Natural killer cell (primary cell): ENCODE data around the gene RALY. TPM values are rescaled to one million over a fixed set of nuclear protein-coding genes. Genes with fewer than 3 reads are reported as not detected.

Source experiments
- ATAC-seq, 3 donors: fragments of 150-1000 bp in 2 of 3; fragments of 200-7000 bp in 1 of 3; cut with Tn5 transposase; 1 replicate in 1 of 3; 2 replicates in 2 of 3; pipeline ENCODE4 v1.10.0; 2021; ENCODE audit warnings: mild to moderate bottlenecking in 2 of 3, moderate library complexity in 2 of 3
- DNase-seq, 2 donors: peaks; one replicate each; pipeline versions ENCODE4 v3.0.0 to v3.0.0-alpha.2; 2013 to 2021; ENCODE audit warnings: mixed read lengths in 1 of 2
- H3K27ac ChIP-seq: one replicate; pipeline ENCODE4 v1.5.1; 2013; ENCODE audit warnings: mild to moderate bottlenecking, low read length
- H3K27me3 ChIP-seq: one replicate; pipeline ENCODE4 v1.6.1; 2013; ENCODE audit warnings: low read length; ENCODE audit not compliant: control insufficient read depth, insufficient read depth
- H3K36me3 ChIP-seq: one replicate; pipeline ENCODE4 v1.6.1; 2013; ENCODE audit warnings: low read length; ENCODE audit not compliant: control insufficient read depth, insufficient read depth
- H3K4me1 ChIP-seq: one replicate; pipeline ENCODE4 v1.6.1; 2013; ENCODE audit warnings: low read length; ENCODE audit not compliant: control insufficient read depth, insufficient read depth
- H3K4me3 ChIP-seq: one replicate; pipeline ENCODE4 v1.5.1; 2013; ENCODE audit warnings: low read length
- H3K9me3 ChIP-seq: one replicate; pipeline ENCODE4 v1.6.1; 2013; ENCODE audit warnings: low read length; ENCODE audit not compliant: control insufficient read depth, insufficient read depth
- H3K27ac Mint-ChIP-seq, 2 donors: one replicate each; pipeline ENCODE4 v1.8.0; 2022; ENCODE audit warnings: mild to moderate bottlenecking in 2 of 2, mixed read lengths in 2 of 2, moderate library complexity in 1 of 2
- H3K27me3 Mint-ChIP-seq, 2 donors: one replicate each; pipeline ENCODE4 v1.8.0; 2022; ENCODE audit warnings: low read depth in 2 of 2, mixed read lengths in 2 of 2
- H3K36me3 Mint-ChIP-seq: one replicate; pipeline ENCODE4 v1.8.0; 2022; ENCODE audit warnings: mixed read lengths
- H3K4me1 Mint-ChIP-seq, 2 donors: one replicate each; pipeline ENCODE4 v1.8.0; 2022; ENCODE audit warnings: mixed read lengths in 2 of 2
- H3K4me3 Mint-ChIP-seq: one replicate; pipeline ENCODE4 v1.8.0; 2022; ENCODE audit warnings: mild to moderate bottlenecking, moderate library complexity, mixed read lengths
- H3K9me3 Mint-ChIP-seq, 2 donors: one replicate each; pipeline ENCODE4 v1.8.0; 2022; ENCODE audit warnings: mixed read lengths in 2 of 2
- WGBS: methylation state at CpG from one replicate; pipeline ENCODE4 v1.1.7; 2013; ENCODE audit warnings: missing lambda C conversion rate; ENCODE audit not compliant: insufficient coverage; 5-methylcytosine and 5-hydroxymethylcytosine counted together
- intact Hi-C: fragments of 100-400 bp; cut with micrococcal nuclease; formaldehyde crosslinking; loops from one replicate; pipeline ENCODE4 v1.14.2; 2022
- total RNA-seq, 4 donors: library from RNA; stranded (reverse); fragments of 120-200 nt in 1 of 4; gene quantifications; one replicate each; pipeline versions ENCODE4 v1.2.3 to v1.2.4, GENCODE V29; 2013 to 2022
- TF ChIP-seq, protein P1 (sequence below): fragments of 200-600 bp; IDR thresholded peaks from one replicate; pipeline ENCODE4 v1.8.0; 2022; ENCODE audit warnings: antibody characterized with exemption

The RALY gene
- total RNA-seq, 3 donors from 2014 or later (not counting 1 experiment from before 2014, with no cell fraction given) = 194 to 204 (median 198) TPM

DNA sequence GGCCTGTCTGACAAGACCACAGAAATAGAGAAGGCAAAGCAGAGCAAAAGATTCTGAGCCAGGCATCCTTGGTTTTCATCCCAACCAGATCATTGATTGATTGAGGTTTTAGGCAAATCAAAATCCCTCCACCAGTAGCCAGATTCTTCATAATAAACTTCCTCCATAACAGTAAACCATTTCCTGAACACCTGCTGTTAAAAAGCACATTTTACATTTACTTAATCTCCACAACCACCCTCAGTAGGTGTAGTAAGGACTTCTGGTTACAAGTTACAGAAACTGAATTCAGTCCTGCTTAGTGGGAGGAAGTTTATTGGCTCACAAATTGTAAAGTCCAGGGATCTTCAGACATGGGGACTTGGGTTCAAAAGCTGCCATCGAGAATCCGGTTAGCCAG, 90.1 kb downstream of the RALY start:
- Histone ChIP-seq H3K36me3 (peaks cover 62% of the 10 kb centered on the region), H3K9me3 (no peaks in the 10 kb centered on the region), H3K27me3 (no peaks in the 10 kb centered on the region), H3K4me3 (no peak overlapping the region), H3K27ac (no peak overlapping the region), H3K4me1 (no peaks in the 10 kb centered on the region)
- intact Hi-C loops = no loop called here
- H3K27me3 Mint-ChIP-seq = no peaks in the 10 kb centered on the region
- H3K36me3 Mint-ChIP-seq = no peaks in the 10 kb centered on the region
- peaks cover 38 to 43% of the 10 kb centered on the region in 2 donors for H3K4me1 Mint-ChIP-seq
- TF ChIP-seq, protein P1, sequence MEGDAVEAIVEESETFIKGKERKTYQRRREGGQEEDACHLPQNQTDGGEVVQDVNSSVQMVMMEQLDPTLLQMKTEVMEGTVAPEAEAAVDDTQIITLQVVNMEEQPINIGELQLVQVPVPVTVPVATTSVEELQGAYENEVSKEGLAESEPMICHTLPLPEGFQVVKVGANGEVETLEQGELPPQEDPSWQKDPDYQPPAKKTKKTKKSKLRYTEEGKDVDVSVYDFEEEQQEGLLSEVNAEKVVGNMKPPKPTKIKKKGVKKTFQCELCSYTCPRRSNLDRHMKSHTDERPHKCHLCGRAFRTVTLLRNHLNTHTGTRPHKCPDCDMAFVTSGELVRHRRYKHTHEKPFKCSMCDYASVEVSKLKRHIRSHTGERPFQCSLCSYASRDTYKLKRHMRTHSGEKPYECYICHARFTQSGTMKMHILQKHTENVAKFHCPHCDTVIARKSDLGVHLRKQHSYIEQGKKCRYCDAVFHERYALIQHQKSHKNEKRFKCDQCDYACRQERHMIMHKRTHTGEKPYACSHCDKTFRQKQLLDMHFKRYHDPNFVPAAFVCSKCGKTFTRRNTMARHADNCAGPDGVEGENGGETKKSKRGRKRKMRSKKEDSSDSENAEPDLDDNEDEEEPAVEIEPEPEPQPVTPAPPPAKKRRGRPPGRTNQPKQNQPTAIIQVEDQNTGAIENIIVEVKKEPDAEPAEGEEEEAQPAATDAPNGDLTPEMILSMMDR = no peak
- ATAC-seq = no peak
- WGBS = 96% methylated on average over 2 of the region's 2 CpGs
- peak overlapping the region; percentile 13 for H3K4me3 Mint-ChIP-seq
- no peak for DNase-seq
- peak overlapping the region; percentile 43 to 68 for H3K27ac Mint-ChIP-seq
- H3K9me3 Mint-ChIP-seq = no peaks in the 10 kb centered on the region

DNA sequence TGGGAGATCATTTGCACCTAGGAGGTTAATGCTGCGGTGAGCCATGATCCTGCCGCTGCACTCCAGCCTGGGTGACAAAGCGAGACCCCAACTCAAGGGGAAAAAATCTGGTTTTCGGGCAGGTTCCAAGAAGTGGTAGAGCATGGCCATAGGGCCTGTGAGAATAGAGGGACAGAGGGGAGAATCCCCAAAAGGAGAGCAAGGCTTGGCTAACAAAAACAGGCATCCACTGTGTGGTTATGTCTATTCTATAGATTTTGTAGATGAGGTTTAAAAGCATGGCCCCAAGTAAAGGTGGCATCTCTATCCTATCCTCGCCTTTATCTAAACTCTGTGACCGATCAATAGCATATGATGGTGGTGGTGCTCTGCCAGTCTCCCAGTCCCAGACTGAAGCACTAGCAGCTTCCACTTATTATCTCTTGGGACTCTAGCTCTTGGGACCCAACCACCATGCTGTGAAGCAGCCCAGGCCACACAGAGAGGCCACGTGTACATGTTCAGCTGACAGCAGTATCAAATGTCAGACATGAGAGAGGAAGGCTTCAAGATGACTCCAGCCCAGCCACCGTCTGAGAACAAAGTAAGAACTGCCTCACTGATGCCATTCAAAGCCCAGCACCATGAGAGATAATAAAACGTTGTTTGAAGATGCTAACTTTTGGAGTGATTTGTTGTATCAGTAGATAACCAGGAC, 90.7 kb downstream of the RALY start:
- intact Hi-C loops = no loop called here
- DNase-seq = no peak
- H3K9me3 Mint-ChIP-seq = no peaks in the 10 kb centered on the region
- H3K27ac Mint-ChIP-seq = peak overlapping the region; percentile 43 to 68
- peaks cover 35 to 39% of the 10 kb centered on the region in 2 donors for H3K4me1 Mint-ChIP-seq
- Histone ChIP-seq H3K27me3 (no peaks in the 10 kb centered on the region), H3K4me1 (no peaks in the 10 kb centered on the region), H3K4me3 (no peak overlapping the region), H3K27ac (no peak overlapping the region), H3K9me3 (no peaks in the 10 kb centered on the region), H3K36me3 (peaks cover 62% of the 10 kb centered on the region)
- TF ChIP-seq, protein P1 = no peak
- 95% methylated on average over 9 of the region's 9 CpGs for WGBS
- H3K36me3 Mint-ChIP-seq = no peaks in the 10 kb centered on the region
- H3K27me3 Mint-ChIP-seq = no peaks in the 10 kb centered on the region
- no peak for ATAC-seq
- H3K4me3 Mint-ChIP-seq = peak overlapping the region; percentile 13

DNA sequence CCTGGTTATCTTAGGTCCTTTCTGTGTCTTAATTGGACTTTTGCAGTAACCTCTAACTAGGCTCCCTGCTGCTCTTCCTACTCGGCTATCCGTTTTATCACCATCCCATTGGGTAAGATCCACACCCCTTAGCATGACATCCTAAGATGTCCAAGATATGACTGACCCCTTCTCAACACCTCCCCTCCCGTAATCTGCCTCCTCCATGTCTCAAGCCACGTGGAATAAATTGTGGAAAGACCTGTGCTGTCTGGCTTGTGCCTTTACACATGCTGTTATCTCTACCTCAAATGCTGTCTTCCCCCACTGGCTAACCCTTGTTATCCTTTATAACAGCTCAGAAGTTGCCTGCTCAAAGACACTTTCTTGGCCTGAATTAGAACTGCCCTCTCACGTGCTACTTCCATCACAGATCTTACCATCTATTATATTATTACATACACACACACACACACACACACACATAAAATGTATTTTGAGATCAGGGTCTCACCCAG, 91.9 kb downstream of the RALY start:
- H3K9me3 Mint-ChIP-seq = no peaks in the 10 kb centered on the region
- intact Hi-C loops = no loop called here
- H3K36me3 Mint-ChIP-seq = no peaks in the 10 kb centered on the region
- TF ChIP-seq, protein P1 = no peak
- ATAC-seq (no peak), DNase-seq (no peak)
- Histone ChIP-seq H3K27ac (no peak overlapping the region), H3K4me3 (no peak overlapping the region), H3K36me3 (peaks cover 64% of the 10 kb centered on the region), H3K27me3 (no peaks in the 10 kb centered on the region), H3K4me1 (no peaks in the 10 kb centered on the region), H3K9me3 (no peaks in the 10 kb centered on the region)
- no peaks in the 10 kb centered on the region for H3K27me3 Mint-ChIP-seq
- H3K4me1 Mint-ChIP-seq = peaks cover 31 to 44% of the 10 kb centered on the region in 2 donors
- 96% methylated on average over 5 of the region's 5 CpGs for WGBS
- peak overlapping the region; percentile 50 to 58 for H3K27ac Mint-ChIP-seq
- H3K4me3 Mint-ChIP-seq = no peak overlapping the region
